ENCODE data around the gene DMWD. TPM values are rescaled to one million over a fixed set of nuclear protein-coding genes. Genes with fewer than 3 reads are reported as not detected.

The DMWD gene
- total and polyA plus RNA-seq, 2 of the 13 experiments (the other 11 are each of a cell fraction or from before 2014, with no cell fraction given): 10.3 to 14.9 TPM

DNA sequence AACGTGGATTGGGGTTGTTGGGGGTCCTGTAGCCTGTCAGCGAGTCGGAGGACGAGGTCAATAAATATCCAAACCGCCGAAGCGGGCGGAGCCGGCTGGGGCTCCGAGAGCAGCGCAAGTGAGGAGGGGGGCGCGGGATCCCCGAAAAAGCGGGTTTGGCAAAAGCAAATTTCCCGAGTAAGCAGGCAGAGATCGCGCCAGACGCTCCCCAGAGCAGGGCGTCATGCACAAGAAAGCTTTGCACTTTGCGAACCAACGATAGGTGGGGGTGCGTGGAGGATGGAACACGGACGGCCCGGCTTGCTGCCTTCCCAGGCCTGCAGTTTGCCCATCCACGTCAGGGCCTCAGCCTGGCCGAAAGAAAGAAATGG lies 22.8 kb downstream of the DMWD start (continued):
- TF ChIP-seq ZNF564 (CRISPR knock-in tag; IDR thresholded peaks at IDR 0.05) (peak; percentile 14; the same call in 1 of the 2 replicates), PHF5A (CRISPR knock-in tag; IDR thresholded peaks at IDR 0.05; ENCODE audit: low read depth, unreplicated experiment) (no peak), ZNF780A (CRISPR knock-in tag; IDR thresholded peaks at IDR 0.05) (0 out of 2 replicates have a peak, but pooled peaks have one; percentile 5), NCOR1 (IDR thresholded peaks at IDR 0.05; ENCODE audit: borderline replicate concordance, low read length) (no peak), DNMT1 (CRISPR knock-in tag; IDR thresholded peaks at IDR 0.05) (no peak), HDAC6 (IDR thresholded peaks at IDR 0.05; ENCODE audit: low read depth, low read length) (no peak), SRSF1 (optimal IDR thresholded peaks at IDR 0.05; ENCODE audit: low read depth, low read length) (peak; percentile 25), ZNF34 (CRISPR knock-in tag; IDR thresholded peaks at IDR 0.05; ENCODE audit: borderline replicate concordance) (no peak), HOXA9 (CRISPR knock-in tag; IDR thresholded peaks at IDR 0.05; ENCODE audit: borderline replicate concordance) (0 out of 2 replicates have a peak, but pooled peaks have one; percentile 7), SP4 (CRISPR knock-in tag; IDR thresholded peaks at IDR 0.05) (no peak)
- TF ChIP-seq, protein P1, sequence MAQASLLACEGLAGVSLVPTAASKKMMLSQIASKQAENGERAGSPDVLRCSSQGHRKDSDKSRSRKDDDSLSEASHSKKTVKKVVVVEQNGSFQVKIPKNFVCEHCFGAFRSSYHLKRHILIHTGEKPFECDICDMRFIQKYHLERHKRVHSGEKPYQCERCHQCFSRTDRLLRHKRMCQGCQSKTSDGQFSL (CRISPR knock-in tag; IDR thresholded peaks at IDR 0.05): 0 out of 2 replicates have a peak, but pooled peaks have one; percentile 2
- TF ChIP-seq, protein P2, sequence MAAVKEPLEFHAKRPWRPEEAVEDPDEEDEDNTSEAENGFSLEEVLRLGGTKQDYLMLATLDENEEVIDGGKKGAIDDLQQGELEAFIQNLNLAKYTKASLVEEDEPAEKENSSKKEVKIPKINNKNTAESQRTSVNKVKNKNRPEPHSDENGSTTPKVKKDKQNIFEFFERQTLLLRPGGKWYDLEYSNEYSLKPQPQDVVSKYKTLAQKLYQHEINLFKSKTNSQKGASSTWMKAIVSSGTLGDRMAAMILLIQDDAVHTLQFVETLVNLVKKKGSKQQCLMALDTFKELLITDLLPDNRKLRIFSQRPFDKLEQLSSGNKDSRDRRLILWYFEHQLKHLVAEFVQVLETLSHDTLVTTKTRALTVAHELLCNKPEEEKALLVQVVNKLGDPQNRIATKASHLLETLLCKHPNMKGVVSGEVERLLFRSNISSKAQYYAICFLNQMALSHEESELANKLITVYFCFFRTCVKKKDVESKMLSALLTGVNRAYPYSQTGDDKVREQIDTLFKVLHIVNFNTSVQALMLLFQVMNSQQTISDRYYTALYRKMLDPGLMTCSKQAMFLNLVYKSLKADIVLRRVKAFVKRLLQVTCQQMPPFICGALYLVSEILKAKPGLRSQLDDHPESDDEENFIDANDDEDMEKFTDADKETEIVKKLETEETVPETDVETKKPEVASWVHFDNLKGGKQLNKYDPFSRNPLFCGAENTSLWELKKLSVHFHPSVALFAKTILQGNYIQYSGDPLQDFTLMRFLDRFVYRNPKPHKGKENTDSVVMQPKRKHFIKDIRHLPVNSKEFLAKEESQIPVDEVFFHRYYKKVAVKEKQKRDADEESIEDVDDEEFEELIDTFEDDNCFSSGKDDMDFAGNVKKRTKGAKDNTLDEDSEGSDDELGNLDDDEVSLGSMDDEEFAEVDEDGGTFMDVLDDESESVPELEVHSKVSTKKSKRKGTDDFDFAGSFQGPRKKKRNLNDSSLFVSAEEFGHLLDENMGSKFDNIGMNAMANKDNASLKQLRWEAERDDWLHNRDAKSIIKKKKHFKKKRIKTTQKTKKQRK (IDR thresholded peaks at IDR 0.05; ENCODE audit: low read length): no peak
- TF ChIP-seq, protein P3, sequence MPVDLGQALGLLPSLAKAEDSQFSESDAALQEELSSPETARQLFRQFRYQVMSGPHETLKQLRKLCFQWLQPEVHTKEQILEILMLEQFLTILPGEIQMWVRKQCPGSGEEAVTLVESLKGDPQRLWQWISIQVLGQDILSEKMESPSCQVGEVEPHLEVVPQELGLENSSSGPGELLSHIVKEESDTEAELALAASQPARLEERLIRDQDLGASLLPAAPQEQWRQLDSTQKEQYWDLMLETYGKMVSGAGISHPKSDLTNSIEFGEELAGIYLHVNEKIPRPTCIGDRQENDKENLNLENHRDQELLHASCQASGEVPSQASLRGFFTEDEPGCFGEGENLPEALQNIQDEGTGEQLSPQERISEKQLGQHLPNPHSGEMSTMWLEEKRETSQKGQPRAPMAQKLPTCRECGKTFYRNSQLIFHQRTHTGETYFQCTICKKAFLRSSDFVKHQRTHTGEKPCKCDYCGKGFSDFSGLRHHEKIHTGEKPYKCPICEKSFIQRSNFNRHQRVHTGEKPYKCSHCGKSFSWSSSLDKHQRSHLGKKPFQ (CRISPR knock-in tag; IDR thresholded peaks at IDR 0.05; ENCODE audit: insufficient replicate concordance): peak; percentile 17
